Peyer's patch (tissue), 4 donors: ENCODE results near the gene SPATA22.

Source experiments
- POLR2A ChIP-seq, 2 donors: fragments of 450-650 bp; IDR thresholded peaks; one replicate each; pipeline ENCODE4 v1.5.1; 2017; ENCODE audit warnings: antibody characterized with exemption in 2 of 2, mild to moderate bottlenecking in 2 of 2, moderate library complexity in 2 of 2
- TF ChIP-seq, protein P1 (sequence below), 6 experiments: fragments of 450-650 bp in 4 of 6; fragments of 200-600 bp in 2 of 6; sonication (generic) in 1 of 6; IDR thresholded peaks; one replicate each; pipeline ENCODE4 v1.5.1; 2017 to 2019; ENCODE audit warnings: antibody characterized with exemption in 6 of 6, mild to moderate bottlenecking in 3 of 6, moderate library complexity in 1 of 6

DNA sequence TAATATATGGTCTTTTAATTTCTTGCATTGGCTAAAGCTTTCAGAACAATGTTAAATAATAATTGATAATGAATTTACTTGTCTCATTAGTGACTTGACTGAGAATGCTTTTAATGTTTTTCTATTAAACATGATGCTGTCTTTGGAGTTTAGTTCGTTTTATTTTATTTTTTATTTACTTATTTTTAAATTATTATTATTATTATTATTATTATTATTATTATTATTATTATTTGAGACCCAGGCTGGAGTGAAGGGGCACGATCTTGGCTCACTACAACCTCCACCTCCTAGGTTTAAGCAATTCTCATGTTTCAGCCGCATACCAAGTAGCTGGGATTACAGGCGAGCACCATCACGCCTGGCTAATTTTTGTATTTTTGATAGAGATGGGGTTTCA, 56.0 kb downstream of the SPATA22 start:
- TF ChIP-seq, protein P1, sequence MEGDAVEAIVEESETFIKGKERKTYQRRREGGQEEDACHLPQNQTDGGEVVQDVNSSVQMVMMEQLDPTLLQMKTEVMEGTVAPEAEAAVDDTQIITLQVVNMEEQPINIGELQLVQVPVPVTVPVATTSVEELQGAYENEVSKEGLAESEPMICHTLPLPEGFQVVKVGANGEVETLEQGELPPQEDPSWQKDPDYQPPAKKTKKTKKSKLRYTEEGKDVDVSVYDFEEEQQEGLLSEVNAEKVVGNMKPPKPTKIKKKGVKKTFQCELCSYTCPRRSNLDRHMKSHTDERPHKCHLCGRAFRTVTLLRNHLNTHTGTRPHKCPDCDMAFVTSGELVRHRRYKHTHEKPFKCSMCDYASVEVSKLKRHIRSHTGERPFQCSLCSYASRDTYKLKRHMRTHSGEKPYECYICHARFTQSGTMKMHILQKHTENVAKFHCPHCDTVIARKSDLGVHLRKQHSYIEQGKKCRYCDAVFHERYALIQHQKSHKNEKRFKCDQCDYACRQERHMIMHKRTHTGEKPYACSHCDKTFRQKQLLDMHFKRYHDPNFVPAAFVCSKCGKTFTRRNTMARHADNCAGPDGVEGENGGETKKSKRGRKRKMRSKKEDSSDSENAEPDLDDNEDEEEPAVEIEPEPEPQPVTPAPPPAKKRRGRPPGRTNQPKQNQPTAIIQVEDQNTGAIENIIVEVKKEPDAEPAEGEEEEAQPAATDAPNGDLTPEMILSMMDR (IDR thresholded peaks at IDR 0.05), result no peak
- TF ChIP-seq POLR2A (IDR thresholded peaks at IDR 0.05), result no peak
